Trophoblast cell (in vitro differentiated cells and primary cell): ENCODE data around the gene SLC48A1.

Experiments used
- DNase-seq, 2 donors: peaks; one replicate each; pipeline ENCODE4 v3.0.0-alpha.2; 2016
- H2AFZ ChIP-seq: 2 replicates; pipeline ENCODE4 v1.6.1; 2013; ENCODE audit warnings: low read length, moderate library complexity, mild to moderate bottlenecking; ENCODE audit not compliant: insufficient read depth, poor library complexity
- H2AK5ac ChIP-seq: 2 replicates; pipeline ENCODE4 v1.6.1; 2013; ENCODE audit warnings: mild to moderate bottlenecking, low read length
- H2BK120ac ChIP-seq: 2 replicates; pipeline ENCODE4 v1.6.1; 2013; ENCODE audit warnings: low read length, mild to moderate bottlenecking, moderate library complexity; ENCODE audit not compliant: insufficient read depth, poor library complexity
- H2BK12ac ChIP-seq: 2 replicates; pipeline ENCODE4 v1.6.1; 2013; ENCODE audit warnings: mild to moderate bottlenecking, low read length, moderate library complexity
- H2BK5ac ChIP-seq: 2 replicates; pipeline ENCODE4 v1.6.1; 2013; ENCODE audit warnings: low read length, low read depth, moderate library complexity, mild to moderate bottlenecking; ENCODE audit not compliant: poor library complexity
- H3K14ac ChIP-seq: 2 replicates; pipeline ENCODE4 v1.6.1; 2013; ENCODE audit warnings: mild to moderate bottlenecking, low read length
- H3K18ac ChIP-seq: 2 replicates; pipeline ENCODE4 v1.6.1; 2013; ENCODE audit warnings: mild to moderate bottlenecking, low read length
- H3K23ac ChIP-seq: 2 replicates; pipeline ENCODE4 v1.6.1; 2013; ENCODE audit warnings: low read length
- H3K27ac ChIP-seq: 2 replicates; pipeline ENCODE4 v1.5.1; 2013; ENCODE audit warnings: low read depth, mild to moderate bottlenecking, inconsistent platforms, low read length, moderate library complexity
- H3K27me3 ChIP-seq: 2 replicates; pipeline ENCODE4 v1.6.1; 2013; ENCODE audit warnings: inconsistent platforms, mild to moderate bottlenecking, low read length, moderate library complexity; ENCODE audit not compliant: insufficient read depth
- H3K36me3 ChIP-seq, 2 experiments: 1 replicate in 1 of 2; 2 replicates in 1 of 2; pipeline ENCODE4 v1.6.1; 2013; ENCODE audit warnings: low read length in 2 of 2, mild to moderate bottlenecking in 2 of 2, moderate library complexity in 1 of 2; ENCODE audit not compliant: insufficient read depth in 2 of 2, control insufficient read depth in 1 of 2
- H3K4ac ChIP-seq: 2 replicates; pipeline ENCODE4 v1.6.1; 2013; ENCODE audit warnings: low read depth, mild to moderate bottlenecking, low read length, moderate library complexity
- H3K4me1 ChIP-seq, 2 experiments: 1 replicate in 1 of 2; 2 replicates in 1 of 2; pipeline ENCODE4 v1.6.1; 2013; ENCODE audit warnings: low read length in 2 of 2, mild to moderate bottlenecking in 2 of 2, moderate library complexity in 1 of 2; ENCODE audit not compliant: insufficient read depth in 2 of 2, control insufficient read depth in 1 of 2
- H3K4me2 ChIP-seq: 2 replicates; pipeline ENCODE4 v1.6.1; 2013; ENCODE audit warnings: inconsistent platforms, mild to moderate bottlenecking, low read length, moderate library complexity
- H3K4me3 ChIP-seq: 2 replicates; pipeline ENCODE4 v1.5.1; 2013; ENCODE audit warnings: mild to moderate bottlenecking, low read depth, low read length, inconsistent platforms
- H3K79me1 ChIP-seq: one replicate; pipeline ENCODE4 v1.6.1; 2013; ENCODE audit warnings: low read length
- H3K79me2 ChIP-seq: 2 replicates; pipeline ENCODE4 v1.6.1; 2013; ENCODE audit warnings: low read length, mild to moderate bottlenecking; ENCODE audit not compliant: control insufficient read depth, insufficient read depth, poor library complexity
- H3K9ac ChIP-seq: 2 replicates; pipeline ENCODE4 v1.6.1; 2013; ENCODE audit warnings: mild to moderate bottlenecking, low read length
- H3K9me3 ChIP-seq: 2 replicates; pipeline ENCODE4 v1.6.1; 2013; ENCODE audit warnings: low read depth, mild to moderate bottlenecking, control low read depth, inconsistent platforms, low read length; ENCODE audit not compliant: insufficient read depth
- H4K12ac ChIP-seq: 2 replicates; pipeline ENCODE4 v1.6.1; 2013; ENCODE audit warnings: low read depth, mild to moderate bottlenecking, low read length, moderate library complexity
- H4K8ac ChIP-seq: 2 replicates; pipeline ENCODE4 v1.6.1; 2013; ENCODE audit warnings: low read depth, mild to moderate bottlenecking, low read length, moderate library complexity
- H4K91ac ChIP-seq: one replicate; pipeline ENCODE4 v1.6.1; 2013; ENCODE audit warnings: low read depth, mild to moderate bottlenecking, low read length, moderate library complexity
- WGBS: extraction: QIAGEN DNeasy Blood & Tissue Kit; methylation state at CpG from one replicate; pipeline ENCODE4 v1.1.7; 2013; ENCODE audit warnings: missing lambda C conversion rate; ENCODE audit not compliant: insufficient read length, insufficient coverage; ENCODE audit errors: extremely low coverage; 5-methylcytosine and 5-hydroxymethylcytosine counted together

The SLC48A1 gene

GRCh38 chr12:47800582-47800981 is 27.5 kb downstream of the SLC48A1 start:
- Histone ChIP-seq H3K36me3 (peaks cover 56 to 68% of the 10 kb centered on the region in 2 experiments), H4K8ac (no peak overlapping the region), H2BK12ac (no peak overlapping the region), H3K9me3 (no peaks in the 10 kb centered on the region), H3K14ac (no peak overlapping the region), H3K4ac (peak overlapping the region; percentile 53), H3K79me1 (peaks cover 4% of the 10 kb centered on the region), H3K9ac (no peak overlapping the region), H2BK5ac (no peak overlapping the region), H2AK5ac (no peak overlapping the region), H3K23ac (no peak overlapping the region), H3K4me3 (no peak overlapping the region), H3K4me2 (no peak overlapping the region), H3K27ac (no peak overlapping the region), H4K12ac (no peak overlapping the region), H3K27me3 (no peaks in the 10 kb centered on the region), H2AFZ (no peak overlapping the region), H3K18ac (no peak overlapping the region), H2BK120ac (no peak overlapping the region), H3K79me2 (peaks cover 10% of the 10 kb centered on the region), H4K91ac (no peak overlapping the region), H3K4me1 (peaks cover 21 to 26% of the 10 kb centered on the region in 2 experiments)
- DNase-seq, result no peak
- no CpG with 5 or more reads among the region's 7 CpGs for WGBS

DNA sequence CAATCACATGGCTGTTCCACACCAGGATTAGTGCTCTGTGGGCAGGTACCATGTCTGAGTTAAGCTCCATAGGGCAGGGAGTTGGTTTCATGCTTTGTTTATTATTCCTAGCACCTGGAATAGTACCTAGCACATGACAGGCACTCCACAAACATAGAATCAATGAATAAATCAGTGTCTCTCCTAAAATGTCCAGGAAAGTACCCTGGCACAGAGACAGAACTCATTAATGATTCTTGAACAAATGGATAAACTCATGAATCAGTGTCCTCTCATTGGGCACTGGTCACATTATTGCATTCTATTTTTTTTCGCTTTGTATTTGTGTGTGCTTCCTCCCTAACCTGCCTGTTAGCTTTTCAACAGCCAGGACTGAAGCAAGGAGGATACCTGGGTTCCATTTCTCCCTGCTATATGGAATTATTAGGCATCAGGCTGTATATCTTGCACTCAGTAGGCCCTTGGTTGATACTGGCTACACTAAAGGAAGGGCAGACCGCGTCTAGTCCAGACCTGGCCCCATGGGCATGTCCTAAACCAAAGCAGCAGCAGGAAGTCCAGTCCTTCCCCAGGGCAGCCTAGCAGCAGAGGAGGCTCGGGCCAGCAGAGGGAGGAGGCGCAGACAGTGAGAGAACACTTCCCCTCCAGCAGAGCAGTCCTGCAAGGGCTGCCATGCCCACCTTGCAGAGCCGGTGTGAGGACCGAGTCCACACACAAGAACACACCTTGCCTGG is 28.3 kb downstream of the SLC48A1 start:
- no peak overlapping the region for H3K27ac ChIP-seq
- peaks cover 4% of the 10 kb centered on the region for H3K79me1 ChIP-seq
- H3K23ac ChIP-seq, result no peak overlapping the region
- peaks cover 53 to 61% of the 10 kb centered on the region in 2 experiments for H3K36me3 ChIP-seq
- H4K12ac ChIP-seq, result no peak overlapping the region
- H3K4me3 ChIP-seq, result no peak overlapping the region
- H4K91ac ChIP-seq, result no peak overlapping the region
- no peak overlapping the region for H2AFZ ChIP-seq
- WGBS, result no CpG with 5 or more reads among the region's 7 CpGs
- H4K8ac ChIP-seq, result no peak overlapping the region
- no peaks in the 10 kb centered on the region for H3K27me3 ChIP-seq
- H3K9me3 ChIP-seq, result no peaks in the 10 kb centered on the region
- no peak overlapping the region for H3K14ac ChIP-seq
- no peak overlapping the region for H2BK12ac ChIP-seq
- no peak overlapping the region for H3K4me2 ChIP-seq
- peaks cover 13% of the 10 kb centered on the region for H3K79me2 ChIP-seq
- H2AK5ac ChIP-seq, result no peak overlapping the region
- H3K9ac ChIP-seq, result no peak overlapping the region
- H3K4me1 ChIP-seq, result peaks cover 21 to 26% of the 10 kb centered on the region in 2 experiments
- DNase-seq, result no peak
- H2BK120ac ChIP-seq, result no peak overlapping the region
- no peak overlapping the region for H2BK5ac ChIP-seq
- H3K4ac ChIP-seq, result peak overlapping the region; percentile 53
- no peak overlapping the region for H3K18ac ChIP-seq

GRCh38 chr12:47801904-47802246 is 28.8 kb downstream of the SLC48A1 start:
- Histone ChIP-seq H3K79me1 (peaks cover 4% of the 10 kb centered on the region), H3K4me1 (peaks cover 21 to 26% of the 10 kb centered on the region in 2 experiments), H4K91ac (no peak overlapping the region), H3K14ac (no peak overlapping the region), H3K9ac (no peak overlapping the region), H3K36me3 (peaks cover 48 to 57% of the 10 kb centered on the region in 2 experiments), H3K4me2 (no peak overlapping the region), H3K79me2 (peaks cover 13% of the 10 kb centered on the region), H2BK5ac (peak overlapping the region; percentile 16), H3K4ac (peak overlapping the region; percentile 35), H2AK5ac (no peak overlapping the region), H3K23ac (no peak overlapping the region), H2BK120ac (no peak overlapping the region), H3K27me3 (no peaks in the 10 kb centered on the region), H3K9me3 (no peaks in the 10 kb centered on the region), H3K4me3 (no peak overlapping the region), H4K12ac (no peak overlapping the region), H2AFZ (no peak overlapping the region), H4K8ac (no peak overlapping the region), H3K18ac (peak overlapping the region; percentile 54), H2BK12ac (no peak overlapping the region), H3K27ac (no peak overlapping the region)
- DNase-seq, result no peak
- WGBS, result no CpG with 5 or more reads among the region's 9 CpGs

DNA sequence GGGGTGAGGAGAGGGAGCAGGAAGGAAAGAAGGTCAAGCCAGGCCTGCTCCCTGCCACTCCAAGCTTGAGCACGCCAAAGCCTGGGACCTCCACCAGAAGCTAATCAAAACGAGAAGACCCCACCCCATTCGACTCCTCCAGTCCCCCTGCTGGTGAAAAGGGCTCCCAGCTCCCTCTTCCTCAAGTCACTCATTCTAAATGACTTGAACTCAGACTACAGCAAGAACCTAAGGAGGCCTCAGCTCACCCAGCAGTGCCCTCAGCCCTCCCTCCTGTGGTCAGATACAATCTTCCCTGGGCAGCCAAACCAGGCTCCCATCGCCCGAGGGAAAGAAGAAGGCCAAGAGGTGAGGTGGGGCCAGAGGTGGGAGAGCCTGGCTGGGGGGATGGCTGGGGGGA is 29.3 kb downstream of the SLC48A1 start:
- H2AK5ac ChIP-seq, result no peak overlapping the region
- no peak overlapping the region for H3K9ac ChIP-seq
- H3K23ac ChIP-seq, result no peak overlapping the region
- no peak overlapping the region for H4K12ac ChIP-seq
- DNase-seq, result peak in 1 of 2 donors; percentile 29
- H4K91ac ChIP-seq, result no peak overlapping the region
- no peaks in the 10 kb centered on the region for H3K9me3 ChIP-seq
- peak overlapping the region; percentile 16 for H2BK5ac ChIP-seq
- H3K27me3 ChIP-seq, result no peaks in the 10 kb centered on the region
- no CpG with 5 or more reads among the region's 5 CpGs for WGBS
- H3K27ac ChIP-seq, result no peak overlapping the region
- no peak overlapping the region for H3K14ac ChIP-seq
- peak overlapping the region; percentile 35 for H3K4ac ChIP-seq
- H2BK12ac ChIP-seq, result no peak overlapping the region
- H3K4me2 ChIP-seq, result no peak overlapping the region
- no peak overlapping the region for H4K8ac ChIP-seq
- peaks cover 13% of the 10 kb centered on the region for H3K79me2 ChIP-seq
- peaks cover 21 to 27% of the 10 kb centered on the region in 2 experiments for H3K4me1 ChIP-seq
- H3K36me3 ChIP-seq, result peaks cover 44 to 53% of the 10 kb centered on the region in 2 experiments
- no peak overlapping the region for H3K4me3 ChIP-seq
- H2BK120ac ChIP-seq, result no peak overlapping the region
- H2AFZ ChIP-seq, result no peak overlapping the region
- peak overlapping the region; percentile 54 for H3K18ac ChIP-seq
- peaks cover 4% of the 10 kb centered on the region for H3K79me1 ChIP-seq
